HCT116 (cell line): ENCODE data around the gene RSPO4.

Experiments used
- CTCF ChIP-seq, 3 experiments: fragments of 200-600 bp in 1 of 3; sonication (generic) in 1 of 3; IDR thresholded peaks in 2 of 3; conservative IDR thresholded peaks in 1 of 3; 2 replicates each; pipeline ENCODE4 v1.5.1; 2012 to 2017; ENCODE audit warnings: low read depth in 2 of 3, low read length in 2 of 3, antibody characterized with exemption in 1 of 3, borderline replicate concordance in 1 of 3, control low read depth in 1 of 3, mild to moderate bottlenecking in 1 of 3, mixed read lengths in 1 of 3, mixed run types in 1 of 3, moderate library complexity in 1 of 3; ENCODE audit not compliant: insufficient read depth in 1 of 3
- SP1 ChIP-seq: IDR thresholded peaks from 2 replicates; pipeline ENCODE4 v1.6.1; 2012; ENCODE audit warnings: low read depth
- TF ChIP-seq, protein P1 (sequence below): IDR thresholded peaks from 2 replicates; pipeline ENCODE4 v1.6.1; 2012; ENCODE audit warnings: low read depth

- TF ChIP-seq CTCF (IDR thresholded peaks at IDR 0.05 in 2 of 3, conservative IDR thresholded peaks at IDR 0.05 in 1 of 3; ENCODE audit: borderline replicate concordance in 1 of 3, insufficient read depth in 1 of 3, low read depth in 2 of 3, low read length in 2 of 3): no peak
- TF ChIP-seq SP1: no peak
- TF ChIP-seq, protein P1, sequence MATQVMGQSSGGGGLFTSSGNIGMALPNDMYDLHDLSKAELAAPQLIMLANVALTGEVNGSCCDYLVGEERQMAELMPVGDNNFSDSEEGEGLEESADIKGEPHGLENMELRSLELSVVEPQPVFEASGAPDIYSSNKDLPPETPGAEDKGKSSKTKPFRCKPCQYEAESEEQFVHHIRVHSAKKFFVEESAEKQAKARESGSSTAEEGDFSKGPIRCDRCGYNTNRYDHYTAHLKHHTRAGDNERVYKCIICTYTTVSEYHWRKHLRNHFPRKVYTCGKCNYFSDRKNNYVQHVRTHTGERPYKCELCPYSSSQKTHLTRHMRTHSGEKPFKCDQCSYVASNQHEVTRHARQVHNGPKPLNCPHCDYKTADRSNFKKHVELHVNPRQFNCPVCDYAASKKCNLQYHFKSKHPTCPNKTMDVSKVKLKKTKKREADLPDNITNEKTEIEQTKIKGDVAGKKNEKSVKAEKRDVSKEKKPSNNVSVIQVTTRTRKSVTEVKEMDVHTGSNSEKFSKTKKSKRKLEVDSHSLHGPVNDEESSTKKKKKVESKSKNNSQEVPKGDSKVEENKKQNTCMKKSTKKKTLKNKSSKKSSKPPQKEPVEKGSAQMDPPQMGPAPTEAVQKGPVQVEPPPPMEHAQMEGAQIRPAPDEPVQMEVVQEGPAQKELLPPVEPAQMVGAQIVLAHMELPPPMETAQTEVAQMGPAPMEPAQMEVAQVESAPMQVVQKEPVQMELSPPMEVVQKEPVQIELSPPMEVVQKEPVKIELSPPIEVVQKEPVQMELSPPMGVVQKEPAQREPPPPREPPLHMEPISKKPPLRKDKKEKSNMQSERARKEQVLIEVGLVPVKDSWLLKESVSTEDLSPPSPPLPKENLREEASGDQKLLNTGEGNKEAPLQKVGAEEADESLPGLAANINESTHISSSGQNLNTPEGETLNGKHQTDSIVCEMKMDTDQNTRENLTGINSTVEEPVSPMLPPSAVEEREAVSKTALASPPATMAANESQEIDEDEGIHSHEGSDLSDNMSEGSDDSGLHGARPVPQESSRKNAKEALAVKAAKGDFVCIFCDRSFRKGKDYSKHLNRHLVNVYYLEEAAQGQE: no peak
Observed at GRCh38 chr20:1037039-1037438, 34.9 kb upstream of the RSPO4 start.
